ENCODE results near the gene RAMACL.
"Not testable (repeated sequence)": the region's sequence is repeated elsewhere in the genome, so short reads cannot be mapped to it uniquely, and the experiment has no call there.

RAMACL gene

GRCh38 chr6:166595061-166595780 lies 8.7 kb upstream of the RAMACL start:
- DNase-seq: no peak

GRCh38 chr6:166592821-166593220 lies 6.3 kb upstream of the RAMACL start:
- peak; percentile 55 for DNase-seq

GRCh38 chr6:166591961-166592520 lies 5.6 kb upstream of the RAMACL start:
- DNase-seq: peak; percentile 33

GRCh38 chr6:166591026-166591425 lies 4.5 kb upstream of the RAMACL start:
- no peak for DNase-seq

GRCh38 chr6:166589786-166590574 lies 3.5 kb upstream of the RAMACL start:
- DNase-seq: no peak

GRCh38 chr6:166589337-166589731 lies 2.9 kb upstream of the RAMACL start:
- DNase-seq: no peak

- DNase-seq: peak; percentile 74
These were observed 2.3 kb upstream of the RAMACL start for GRCh38 chr6:166588691-166589336.

- peak; percentile 43 for DNase-seq
These were observed 1.3 kb upstream of the RAMACL start for GRCh38 chr6:166587631-166588413.

- DNase-seq: peak; percentile 59
These were observed 1.5 kb downstream of the RAMACL start for GRCh38 chr6:166584853-166585429.

GRCh38 chr6:166584155-166584554 lies 2.3 kb downstream of the RAMACL start:
- peak; percentile 73 for DNase-seq

GRCh38 chr6:166583230-166583965 lies 3.1 kb downstream of the RAMACL start:
- no peak for DNase-seq

GRCh38 chr6:166582258-166582657 lies 4.2 kb downstream of the RAMACL start:
- DNase-seq: no peak

GRCh38 chr6:166581801-166582200 lies 4.7 kb downstream of the RAMACL start:
- DNase-seq: not testable (repeated sequence)

- DNase-seq: no peak
These were observed 5.4 kb downstream of the RAMACL start for GRCh38 chr6:166581091-166581511.

- DNase-seq: no peak
These were observed 6.1 kb downstream of the RAMACL start for GRCh38 chr6:166580076-166581050.

GRCh38 chr6:166579237-166579850 lies 7.1 kb downstream of the RAMACL start:
- no peak for DNase-seq

- DNase-seq: no peak
These were observed 7.8 kb downstream of the RAMACL start for GRCh38 chr6:166578536-166579236.

- no peak for DNase-seq
These were observed 11.3 kb downstream of the RAMACL start for GRCh38 chr6:166575205-166575604.

All from inflammatory macrophage treated with lipopolysaccharide for 4 hours (primary cell).